Purkinje cell (primary cell): ENCODE measurements around the gene GNAI3. TPM values are rescaled to one million over a fixed set of nuclear protein-coding genes. Genes with fewer than 3 reads are reported as not detected.

Source experiments
- polyA plus RNA-seq: library from polyadenylated mRNA; unstranded; fragments of >200 nt; fragmentation: Nextera tagmentation; gene quantifications from 2 replicates; pipeline ENCODE4 v1.2.1, GENCODE V29; 2014

GNAI3 gene
- polyA plus RNA-seq: 2.2 and 3.8 TPM in 2 replicates

DNA sequence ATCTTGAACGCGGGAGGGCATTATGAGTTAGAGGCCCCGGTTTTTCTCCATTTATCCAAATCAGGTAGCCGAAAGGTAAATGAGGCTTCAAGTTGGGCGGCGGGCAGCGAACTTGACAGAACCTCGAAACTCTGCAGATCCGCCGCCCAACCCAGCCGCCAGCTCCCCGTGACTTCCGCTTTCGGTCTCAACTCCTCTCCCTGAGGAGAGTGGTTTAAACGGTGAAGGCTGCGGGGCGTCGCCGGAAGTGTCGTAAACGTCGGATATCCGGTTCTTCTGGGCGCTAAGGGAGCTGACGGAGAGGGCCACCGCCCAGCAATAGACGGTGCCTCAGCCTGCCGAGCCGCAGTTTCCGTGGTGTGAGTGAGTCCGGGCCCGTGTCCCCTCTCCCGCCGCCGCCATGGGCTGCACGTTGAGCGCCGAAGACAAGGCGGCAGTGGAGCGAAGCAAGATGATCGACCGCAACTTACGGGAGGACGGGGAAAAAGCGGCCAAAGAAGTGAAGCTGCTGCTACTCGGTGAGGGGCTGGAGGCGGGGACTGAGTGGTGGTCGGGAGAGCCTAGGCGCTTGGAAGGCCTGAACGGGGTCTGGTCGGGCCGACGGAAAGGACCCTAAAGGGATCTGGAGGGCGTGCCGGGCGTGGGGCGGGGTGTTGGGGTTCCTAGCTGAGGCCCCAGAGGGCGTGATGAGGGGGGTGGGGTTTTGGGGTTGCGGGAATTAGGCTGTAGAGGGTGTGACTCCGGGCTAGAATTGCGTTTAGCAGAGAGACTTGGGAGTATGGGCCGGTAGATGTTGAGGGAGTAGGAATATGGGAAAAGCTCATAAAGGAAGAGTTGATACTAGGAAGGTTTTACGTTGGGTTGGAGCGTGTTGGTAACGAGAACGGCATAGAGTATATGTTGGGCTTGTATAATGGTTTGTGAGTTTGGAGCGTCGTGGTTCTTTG, at the start of gene GNAI3:
GNAI3 (plus strand) TSS at position 295 of the 947 bp plus-strand sequence; CDS start at position 401, 106 bp downstream.

DNA sequence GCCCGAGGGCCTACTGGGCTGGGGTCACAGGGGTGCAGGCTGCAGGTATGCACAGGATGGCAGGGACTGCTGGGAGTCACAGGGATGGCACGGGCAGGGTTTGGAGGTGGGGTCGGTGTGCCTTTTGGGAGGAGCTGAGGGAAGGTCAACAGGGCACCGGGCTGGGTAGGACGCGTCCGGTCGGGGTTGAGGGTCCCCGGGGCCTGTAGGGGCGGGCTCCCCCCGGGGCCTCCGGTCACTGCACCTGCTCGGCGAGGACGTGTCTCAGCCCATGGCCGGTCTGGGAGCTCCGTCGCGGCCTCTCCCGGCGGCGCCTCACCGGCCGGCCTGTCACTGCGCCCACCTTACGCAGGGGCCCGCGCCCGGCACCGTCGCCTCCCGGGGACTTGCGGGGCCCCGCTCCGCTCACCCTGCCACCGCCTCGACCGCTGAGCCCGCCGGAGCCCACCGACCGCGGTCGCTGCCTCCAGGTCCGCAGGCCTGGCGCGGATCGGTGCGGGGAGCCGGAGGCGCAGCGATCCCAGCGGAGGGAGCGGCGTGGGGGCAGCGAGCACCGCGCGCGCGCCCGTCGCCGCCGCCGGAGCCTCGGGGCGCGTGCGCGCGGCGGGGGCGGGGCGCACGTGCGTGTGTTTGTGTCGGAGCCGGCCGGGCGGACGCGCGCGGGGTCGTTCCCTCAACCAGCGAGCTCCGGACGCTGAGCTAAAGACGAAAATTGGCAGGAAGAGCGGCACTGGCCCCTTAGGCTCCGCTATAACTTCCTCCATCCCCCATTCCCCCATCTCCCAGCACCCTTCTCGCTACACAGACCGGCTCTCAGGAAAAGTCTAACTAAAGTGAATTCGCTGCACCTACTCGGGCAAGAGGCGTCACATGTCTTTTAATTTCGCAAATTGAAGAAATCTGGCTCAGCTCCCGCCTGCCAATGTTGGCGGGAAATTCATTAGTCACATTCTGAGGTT, 39.0 kb upstream of the GNAI3 start, which contains the start of gene AMIGO1:
AMIGO1 (minus strand) TSS at position 552 of the 959 bp plus-strand sequence. CDS start 815 bp downstream, outside the sequence.

DNA sequence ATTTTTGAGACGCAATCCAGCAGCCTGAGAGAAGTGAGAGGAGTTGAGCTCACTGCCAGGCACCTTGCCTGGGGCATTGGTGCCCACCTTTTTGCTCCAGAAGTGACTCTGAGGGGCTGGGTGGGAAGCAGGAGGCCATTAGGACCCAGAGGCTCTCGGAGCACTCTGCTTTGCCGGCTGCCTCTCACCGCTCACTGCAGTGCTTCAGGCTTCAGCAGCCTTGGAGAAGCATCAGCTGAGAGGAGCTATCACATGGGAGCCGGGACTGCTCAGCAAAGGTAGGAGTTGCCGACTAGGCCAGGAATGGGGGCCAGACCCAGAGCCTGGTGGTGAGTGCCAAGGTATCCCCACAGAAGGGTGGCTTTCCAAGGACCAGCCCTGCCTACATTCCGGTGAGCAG, 8.7 kb upstream of the GNAI3 start, which contains the start of gene GPR61:
GPR61 (plus strand) TSS at position 197 of the 400 bp plus-strand sequence. CDS start 3,151 bp downstream, outside the sequence.

DNA sequence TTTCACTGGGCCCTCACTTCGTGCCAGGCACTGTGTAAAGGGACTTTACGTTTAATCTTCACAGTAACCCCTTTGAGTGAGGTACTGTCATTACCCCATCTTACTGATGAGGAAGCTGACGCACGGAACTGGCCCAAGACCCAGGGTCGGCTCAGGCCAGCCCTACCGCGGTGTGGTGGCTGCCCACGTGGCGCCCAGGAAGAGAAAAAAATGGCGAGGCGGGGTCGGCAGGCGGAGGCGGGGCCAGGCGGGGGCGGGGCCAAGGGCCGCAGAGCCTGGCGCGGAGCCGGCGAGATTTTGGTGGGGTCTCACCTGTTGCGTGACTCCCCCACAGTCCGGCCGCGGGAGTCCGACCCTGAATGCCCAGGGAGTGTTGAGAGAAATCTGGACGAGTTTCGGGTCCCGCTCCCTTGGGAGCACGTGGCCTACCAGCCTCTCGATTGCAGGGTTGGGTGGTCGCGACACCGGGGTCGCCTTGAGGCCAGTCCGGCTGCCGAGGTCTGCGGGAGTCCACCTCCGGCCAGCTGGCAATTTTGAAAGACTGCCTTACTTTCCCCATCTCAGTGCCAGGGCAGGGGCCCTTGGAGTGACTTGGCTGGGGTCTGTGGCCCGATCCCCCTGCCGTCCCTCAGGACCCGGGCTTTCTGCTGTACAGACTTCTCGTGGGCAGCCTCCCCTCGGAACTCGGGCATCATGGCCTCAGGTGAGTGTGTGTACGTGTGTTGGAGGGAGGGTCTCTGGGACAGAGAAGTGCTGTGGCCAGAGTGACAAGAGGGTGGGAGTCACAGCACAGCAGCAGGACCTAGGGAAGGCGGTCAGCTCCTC, 71.4 kb downstream of the GNAI3 start, which contains the start of the genes AMPD2 and GNAT2:
AMPD2 (plus strand) TSS at position 262 of the 825 bp plus-strand sequence. CDS start 1,339 bp downstream, outside the sequence.
GNAT2 (minus strand) TSS at position 41 of the 825 bp plus-strand sequence. CDS start 6,746 bp downstream, outside the sequence.

DNA sequence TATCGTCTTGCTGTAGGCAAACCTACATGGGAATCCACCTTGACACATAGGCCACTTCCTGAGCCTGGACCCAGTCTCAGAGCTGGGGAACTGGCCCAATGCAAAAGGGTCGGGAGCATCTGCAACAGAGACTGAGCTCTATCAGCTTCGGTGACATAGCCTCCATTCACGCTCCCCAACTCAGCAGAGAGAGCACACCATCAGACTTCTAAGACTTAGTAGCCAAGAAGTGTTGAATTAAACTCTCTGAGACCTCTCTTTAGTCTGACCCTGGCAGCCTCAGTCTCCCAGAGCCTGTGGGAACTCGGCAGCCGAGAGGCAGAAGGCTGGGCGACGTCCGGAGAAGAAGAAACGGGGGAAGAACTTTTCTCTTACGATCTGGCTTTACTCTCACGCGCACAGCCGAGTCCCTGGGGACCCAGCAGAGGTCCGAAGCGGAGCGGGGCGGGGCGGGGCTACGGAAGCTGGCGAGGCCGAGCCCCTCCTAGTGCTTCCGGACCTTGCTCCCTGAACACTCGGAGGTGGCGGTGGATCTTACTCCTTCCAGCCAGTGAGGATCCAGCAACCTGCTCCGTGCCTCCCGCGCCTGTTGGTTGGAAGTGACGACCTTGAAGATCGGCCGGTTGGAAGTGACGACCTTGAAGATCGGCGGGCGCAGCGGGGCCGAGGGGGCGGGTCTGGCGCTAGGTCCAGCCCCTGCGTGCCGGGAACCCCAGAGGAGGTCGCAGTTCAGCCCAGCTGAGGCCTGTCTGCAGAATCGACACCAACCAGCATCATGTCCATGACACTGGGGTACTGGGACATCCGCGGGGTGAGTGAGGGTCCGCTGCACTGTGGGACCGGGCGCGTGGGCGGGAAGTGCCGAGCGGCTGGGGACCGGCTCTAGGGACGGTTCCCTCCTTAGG, 107.5 kb downstream of the GNAI3 start, which contains the start of gene GSTM4:
GSTM4 (plus strand) TSS at position 485 of the 905 bp plus-strand sequence; CDS start at position 776, 291 bp downstream.

DNA sequence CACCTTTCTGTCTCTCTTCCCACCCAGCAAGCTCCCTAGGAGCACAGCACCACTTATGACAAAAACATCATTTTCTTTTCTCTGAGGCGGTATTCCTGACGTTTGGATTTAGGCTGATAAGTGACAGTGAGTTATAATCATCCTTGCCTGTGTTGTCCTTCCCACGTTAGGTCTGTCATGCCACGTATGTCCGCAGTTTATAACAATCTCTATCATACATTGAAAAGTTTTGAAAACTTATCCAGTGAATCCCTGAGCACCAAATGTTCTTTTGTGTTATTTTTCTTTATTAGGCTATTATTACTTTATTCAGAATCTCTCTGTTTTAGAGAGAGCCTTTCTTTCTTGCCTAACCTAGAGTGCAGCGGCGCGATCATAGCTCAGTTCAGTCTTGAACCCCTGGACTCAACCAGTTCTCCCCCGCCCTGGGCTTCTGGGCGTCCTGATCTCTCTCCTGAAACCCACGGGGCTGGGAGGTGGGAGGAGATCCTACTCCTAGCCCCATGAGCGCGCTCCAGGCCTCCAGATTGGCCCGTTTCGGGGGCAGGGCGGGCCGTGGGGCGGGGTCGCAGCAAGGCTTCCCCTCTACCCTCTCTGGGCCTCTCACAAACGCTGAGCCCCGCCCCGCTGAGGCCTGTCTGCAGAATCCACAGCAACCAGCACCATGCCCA, 119.2 kb downstream of the GNAI3 start, which contains the start of gene GSTM2:
GSTM2 (plus strand) TSS at position 606 of the 671 bp plus-strand sequence; CDS start at position 665, 59 bp downstream.

Other genes with a start within 250 kb of the GNAI3 start
- gene MYBPHL, start 241.6 kb upstream of the GNAI3 start, polyA plus RNA-seq: 1.1 TPM in 1 of 2 replicates, not detected in the other
- gene SORT1, start 150.7 kb upstream of the GNAI3 start, polyA plus RNA-seq: 7.4 and 14.4 TPM in 2 replicates
- 103 and 114 TPM in 2 replicates for gene PSMA5, start 122.2 kb upstream of the GNAI3 start, polyA plus RNA-seq
- gene SYPL2, start 82.1 kb upstream of the GNAI3 start, polyA plus RNA-seq: not detected in 2 replicates
- gene ATXN7L2, start 64.7 kb upstream of the GNAI3 start, polyA plus RNA-seq: 1.8 TPM in 1 of 2 replicates, not detected in the other
- 1.6 and 4.2 TPM in 2 replicates for gene CYB561D1, start 54.5 kb upstream of the GNAI3 start, polyA plus RNA-seq
- 36.7 and 50.3 TPM in 2 replicates for gene AMIGO1, start 38.9 kb upstream of the GNAI3 start, polyA plus RNA-seq
- gene GPR61, start 8.7 kb upstream of the GNAI3 start, polyA plus RNA-seq: 14.8 and 15.2 TPM in 2 replicates
- gene GNAT2, start 71.0 kb downstream of the GNAI3 start, polyA plus RNA-seq: not detected in 2 replicates
- 22.1 and 37.9 TPM in 2 replicates for gene AMPD2, start 71.2 kb downstream of the GNAI3 start, polyA plus RNA-seq
- gene GSTM4, start 107.5 kb downstream of the GNAI3 start, polyA plus RNA-seq: 30.7 and 36.0 TPM in 2 replicates
- gene GSTM2, start 119.4 kb downstream of the GNAI3 start, polyA plus RNA-seq: 87.9 and 100 TPM in 2 replicates
- gene GSTM1, start 139.2 kb downstream of the GNAI3 start, polyA plus RNA-seq: 17.9 and 26.0 TPM in 2 replicates
- 13.3 and 30.1 TPM in 2 replicates for gene GSTM5, start 163.6 kb downstream of the GNAI3 start, polyA plus RNA-seq
- gene GSTM3, start 192.4 kb downstream of the GNAI3 start, polyA plus RNA-seq: 357 and 497 TPM in 2 replicates
- not detected in 2 replicates for gene EPS8L3, start 215.3 kb downstream of the GNAI3 start, polyA plus RNA-seq